ENCODE measurements around the gene SERGEF. TPM values are rescaled to one million over a fixed set of nuclear protein-coding genes. Genes with fewer than 3 reads are reported as not detected.

Gene SERGEF
- total and polyA plus RNA-seq, 2 of the 13 experiments (the other 11 are each of a cell fraction or from before 2014, with no cell fraction given), result 54.5 to 114 TPM

GRCh38 chr11:17743808-17744119, 269.1 kb downstream of the SERGEF start:
- Histone ChIP-seq H3K36me3 (replicated peaks in 1 of 2; ENCODE audit: control insufficient read depth in 1 of 2, insufficient read depth in 2 of 2, low read length in 2 of 2) (no peaks in the 10 kb centered on the region), H3K4me1 (ENCODE audit: insufficient read depth, low read length) (peaks cover 9% of the 10 kb centered on the region), H2AFZ (ENCODE audit: low read length) (no peak overlapping the region), H4K20me1 (ENCODE audit: insufficient read depth, low read length) (no peaks in the 10 kb centered on the region), H3K9ac (ENCODE audit: insufficient read depth, low read depth, low read length) (no peak overlapping the region), H3K9me3 (ENCODE audit: low read length) (no peaks in the 10 kb centered on the region), H3K27me3 (ENCODE audit: control insufficient read depth in 1 of 2, insufficient read depth in 2 of 2, low read length in 2 of 2) (peaks cover 2 to 39% of the 10 kb centered on the region in 2 experiments; a peak in 3 of 5 replicates), H3K79me2 (ENCODE audit: insufficient read depth, low read length) (no peaks in the 10 kb centered on the region), H3K27ac (ENCODE audit: extremely low read length, insufficient read depth, low read length) (no peak overlapping the region), H3K4me2 (ENCODE audit: low read depth, low read length) (no peak overlapping the region), H3K4me3 (replicated peaks in 1 of 3; ENCODE audit: insufficient read depth in 1 of 3, low read depth in 2 of 3, low read length in 3 of 3) (no peak overlapping the region)
- WGBS (ENCODE audit: low lambda C conversion rate), result 2% methylated on average over 3 of the region's 5 CpGs
- ChIA-PET CTCF (ENCODE audit: low intra/inter-chr PET ratio, low total read pairs) (no interaction called here), POLR2A (no interaction called here)
- TF ChIP-seq ATF7 (IDR thresholded peaks at IDR 0.05) (peak; percentile 91), ATF7 (CRISPR knock-in tag; IDR thresholded peaks at IDR 0.05) (no peak), CHD4 (IDR thresholded peaks at IDR 0.05; ENCODE audit: borderline replicate concordance, low read length) (no peak), CREB1 (IDR thresholded peaks at IDR 0.05) (peak; percentile 90), CREB1 (CRISPR knock-in tag; IDR thresholded peaks at IDR 0.05) (no peak), ZFP91 (CRISPR knock-in tag; IDR thresholded peaks at IDR 0.05; ENCODE audit: borderline replicate concordance) (no peak)
- ATAC-seq (no peak), DNase-seq (ENCODE audit: low spot score) (no peak), FAIRE-seq (no peak)
- in situ Hi-C loops (cut with HindIII; ENCODE audit: extremely low pct_ligation_motif_present, low pct_unique_long_range_greater_than_20kb), result no loop called here
- no TSS peak for BruUV-seq (replicated peaks)
- intact Hi-C loops (cut with micrococcal nuclease; ENCODE audit: unreplicated experiment), result no loop called here

- Histone ChIP-seq H3K27ac (ENCODE audit: extremely low read length, insufficient read depth, low read length) (no peak overlapping the region), H3K4me2 (ENCODE audit: low read depth, low read length) (no peak overlapping the region), H3K27me3 (ENCODE audit: control insufficient read depth in 1 of 2, insufficient read depth in 2 of 2, low read length in 2 of 2) (peaks cover 2 to 45% of the 10 kb centered on the region in 2 experiments; a peak in 3 of 5 replicates), H3K9me3 (ENCODE audit: low read length) (no peaks in the 10 kb centered on the region), H3K79me2 (ENCODE audit: insufficient read depth, low read length) (no peaks in the 10 kb centered on the region), H2AFZ (ENCODE audit: low read length) (no peak overlapping the region), H3K4me1 (ENCODE audit: insufficient read depth, low read length) (peaks cover 9% of the 10 kb centered on the region), H4K20me1 (ENCODE audit: insufficient read depth, low read length) (no peaks in the 10 kb centered on the region), H3K9ac (ENCODE audit: insufficient read depth, low read depth, low read length) (no peak overlapping the region), H3K36me3 (replicated peaks in 1 of 2; ENCODE audit: control insufficient read depth in 1 of 2, insufficient read depth in 2 of 2, low read length in 2 of 2) (no peaks in the 10 kb centered on the region), H3K4me3 (replicated peaks in 1 of 3; ENCODE audit: insufficient read depth in 1 of 3, low read depth in 2 of 3, low read length in 3 of 3) (no peak overlapping the region)
- POLR2A ChIA-PET, result no interaction called here
- FAIRE-seq, result no peak
- no TSS peak for BruUV-seq (replicated peaks)
- TF ChIP-seq ZNF724P (CRISPR knock-in tag; IDR thresholded peaks at IDR 0.05; ENCODE audit: borderline replicate concordance), result no peak
- no peak for TF ChIP-seq SPEN (CRISPR knock-in tag; IDR thresholded peaks at IDR 0.05; ENCODE audit: low read depth)
- TF ChIP-seq ADNP (CRISPR knock-in tag; IDR thresholded peaks at IDR 0.05), result no peak
- TF ChIP-seq MAFK (conservative IDR thresholded peaks at IDR 0.05 in 1 of 2, IDR thresholded peaks at IDR 0.05 in 1 of 2; ENCODE audit: low read length in 2 of 2), result no peak
- CTCF ChIA-PET (ENCODE audit: low intra/inter-chr PET ratio, low total read pairs), result interaction anchor here (1.3 kb wide), 1 partner anchor 13 kb away, joined by 3 read pairs; no protein-coding TSS in a partner anchor
- in situ Hi-C loops (cut with HindIII; ENCODE audit: extremely low pct_ligation_motif_present, low pct_unique_long_range_greater_than_20kb), result no loop called here
- no peak for DNase-seq (ENCODE audit: low spot score)
- 52% methylated on average over 12 of the region's 13 CpGs for WGBS (ENCODE audit: low lambda C conversion rate)
- ATAC-seq, result peak; percentile 36; the same call in 2 of the 3 replicates
- intact Hi-C loops (cut with micrococcal nuclease; ENCODE audit: unreplicated experiment), result no loop called here
Measured at GRCh38 chr11:17743026-17743807, 269.6 kb downstream of the SERGEF start.
